IMR-90 (cell line): ENCODE results near the gene DDX50. TPM values are rescaled to one million over a fixed set of nuclear protein-coding genes. Genes with fewer than 3 reads are reported as not detected.

Experiments used
- ATAC-seq: fragments of 200-7000 bp; cut with Tn5 transposase; 2 replicates; pipeline ENCODE4 v1.9.1; 2020; ENCODE audit warnings: low read depth, mild to moderate bottlenecking, moderate library complexity
- BruUV-seq: library from RNA; stranded (reverse); fragments of 400-500 nt; replicated peaks from 2 replicates; lab custom pipeline; 2021; lab: Mats Ljungman, UMichigan
- CTCF ChIA-PET: fragments of 300-600 bp; formaldehyde crosslinking; extraction: SDS; loops from one replicate; lab custom pipeline; 2021; ENCODE audit warnings: antibody characterized with exemption; lab: Yijun Ruan, JAX
- POLR2A ChIA-PET: fragments of 300-600 bp; sonication (Branson Sonifier 250); formaldehyde crosslinking; loops from one replicate; lab custom pipeline; 2022; ENCODE audit warnings: antibody characterized with exemption; ENCODE audit not compliant: unreplicated experiment; lab: Charles Lee
- DNase-seq: peaks from one replicate; pipeline ENCODE4 v3.0.0; 2013
- H2AFZ ChIP-seq: replicated peaks from 2 replicates; pipeline ENCODE3; 2013; ENCODE audit warnings: low read length, mild to moderate bottlenecking; ENCODE audit not compliant: poor library complexity
- H2AK5ac ChIP-seq: 2 replicates; pipeline ENCODE4 v1.6.1; 2013; ENCODE audit warnings: low read depth, low read length, inconsistent platforms
- H2AK9ac ChIP-seq: replicated peaks from 2 replicates; pipeline ENCODE3; 2013; ENCODE audit warnings: mild to moderate bottlenecking, low read depth, low read length, moderate library complexity; ENCODE audit not compliant: poor library complexity
- H2BK120ac ChIP-seq: 2 replicates; pipeline ENCODE4 v1.6.1; 2013; ENCODE audit warnings: low read depth, low read length, inconsistent platforms
- H2BK15ac ChIP-seq: 3 replicates; pipeline ENCODE4 v1.6.1; 2013; ENCODE audit warnings: low read depth, low read length, inconsistent platforms
- H2BK20ac ChIP-seq: 2 replicates; pipeline ENCODE4 v1.6.1; 2013; ENCODE audit warnings: low read depth, mild to moderate bottlenecking, inconsistent platforms, low read length, moderate library complexity
- H2BK5ac ChIP-seq: 2 replicates; pipeline ENCODE4 v1.6.1; 2013; ENCODE audit warnings: mild to moderate bottlenecking, low read depth, low read length, inconsistent platforms; ENCODE audit not compliant: poor library complexity, severe bottlenecking
- H3K14ac ChIP-seq: replicated peaks from 2 replicates; pipeline ENCODE4 v1.6.1; 2013; ENCODE audit warnings: low read depth, low read length, inconsistent platforms
- H3K18ac ChIP-seq: 2 replicates; pipeline ENCODE4 v1.6.1; 2013; ENCODE audit warnings: low read depth, low read length, control low read depth
- H3K23ac ChIP-seq: 2 replicates; pipeline ENCODE4 v1.6.1; 2013; ENCODE audit warnings: low read depth, low read length, inconsistent platforms
- H3K27ac ChIP-seq: 2 replicates; pipeline ENCODE4 v1.5.1; 2013; ENCODE audit warnings: mild to moderate bottlenecking, control low read depth, low read length; ENCODE audit not compliant: insufficient read depth
- H3K27me3 ChIP-seq: 2 replicates; pipeline ENCODE4 v1.6.1; 2013; ENCODE audit warnings: low read length; ENCODE audit not compliant: control insufficient read depth, insufficient read depth
- H3K36me3 ChIP-seq: 2 replicates; pipeline ENCODE4 v1.6.1; 2013; ENCODE audit warnings: low read length, mixed read lengths; ENCODE audit not compliant: control insufficient read depth, insufficient read depth
- H3K4ac ChIP-seq: 2 replicates; pipeline ENCODE4 v1.6.1; 2013; ENCODE audit warnings: low read depth, low read length, inconsistent platforms
- H3K4me1 ChIP-seq: 2 replicates; pipeline ENCODE4 v1.6.1; 2013; ENCODE audit warnings: low read length, mixed read lengths; ENCODE audit not compliant: control insufficient read depth, insufficient read depth
- H3K4me2 ChIP-seq: 2 replicates; pipeline ENCODE4 v1.6.1; 2013; ENCODE audit warnings: low read depth, mild to moderate bottlenecking, control low read depth, low read length, moderate library complexity
- H3K4me3 ChIP-seq: 2 replicates; pipeline ENCODE4 v1.5.1; 2013; ENCODE audit warnings: low read depth, mild to moderate bottlenecking, control low read depth, low read length, moderate library complexity; ENCODE audit not compliant: insufficient read depth
- H3K56ac ChIP-seq: 2 replicates; pipeline ENCODE4 v1.6.1; 2013; ENCODE audit warnings: low read length, inconsistent platforms; ENCODE audit not compliant: insufficient read depth; ENCODE audit errors: extremely low read depth
- H3K79me1 ChIP-seq, 2 experiments: 2 replicates each; pipeline ENCODE4 v1.6.1; 2013; ENCODE audit warnings: low read length in 2 of 2, inconsistent platforms in 1 of 2, low read depth in 1 of 2
- H3K9ac ChIP-seq: 2 replicates; pipeline ENCODE4 v1.6.1; 2013; ENCODE audit warnings: low read depth, low read length, control low read depth
- H3K9me1 ChIP-seq: 2 replicates; pipeline ENCODE4 v1.6.1; 2013; ENCODE audit warnings: low read length, inconsistent platforms; ENCODE audit not compliant: insufficient read depth
- H3K9me3 ChIP-seq: 2 replicates; pipeline ENCODE4 v1.6.1; 2013; ENCODE audit warnings: low read length; ENCODE audit not compliant: control insufficient read depth, insufficient read depth
- H4K20me1 ChIP-seq: 2 replicates; pipeline ENCODE4 v1.6.1; 2013; ENCODE audit warnings: low read length, inconsistent platforms; ENCODE audit not compliant: insufficient read depth
- H4K5ac ChIP-seq: 2 replicates; pipeline ENCODE4 v1.6.1; 2013; ENCODE audit warnings: mild to moderate bottlenecking, low read depth, low read length, control low read depth
- H4K8ac ChIP-seq, 2 experiments: 2 replicates each; pipeline ENCODE4 v1.6.1; 2013; ENCODE audit warnings: low read depth in 2 of 2, low read length in 2 of 2, control low read depth in 1 of 2, inconsistent platforms in 1 of 2
- H4K91ac ChIP-seq: 2 replicates; pipeline ENCODE4 v1.6.1; 2013; ENCODE audit warnings: low read depth, low read length, inconsistent platforms; ENCODE audit not compliant: insufficient read depth
- BHLHE40 ChIP-seq: fragments of 150-350 bp; IDR thresholded peaks from 2 replicates; pipeline ENCODE4 v1.6.1; 2016; ENCODE audit warnings: mild to moderate bottlenecking, low read depth, low read length
- CEBPB ChIP-seq: IDR thresholded peaks from 2 replicates; pipeline ENCODE4 v1.6.1; 2012; ENCODE audit warnings: low read depth, low read length, improper control_type of control experiment
- MXI1 ChIP-seq: IDR thresholded peaks from 2 replicates; pipeline ENCODE4 v1.6.1; 2012; ENCODE audit warnings: low read depth, mild to moderate bottlenecking, low read length, moderate library complexity, borderline replicate concordance
- RCOR1 ChIP-seq: IDR thresholded peaks from 2 replicates; pipeline ENCODE4 v1.6.1; 2012; ENCODE audit warnings: mild to moderate bottlenecking, low read length, improper control_type of control experiment; ENCODE audit not compliant: insufficient replicate concordance
- SMC3 ChIP-seq: fragments of 150-350 bp; IDR thresholded peaks from 2 replicates; pipeline ENCODE4 v1.6.1; 2016; ENCODE audit warnings: low read depth, mild to moderate bottlenecking, antibody characterized with exemption, low read length, moderate library complexity
- WGBS, 2 experiments: methylation state at CpG; one replicate each; pipeline versions ENCODE4 v1.1.5 to v1.1.7; 2013; ENCODE audit warnings: missing lambda C conversion rate in 2 of 2; ENCODE audit not compliant: insufficient read length in 1 of 2; ENCODE audit errors: extremely low coverage in 2 of 2; 5-methylcytosine and 5-hydroxymethylcytosine counted together
- dilution Hi-C: fragments of 300-500 bp; cut with HindIII; formaldehyde crosslinking; loops from one replicate; pipeline ENCODE4 v1.14.3; 2018; ENCODE audit warnings: low sequenced_read_pairs; ENCODE audit not compliant: unreplicated experiment
- in situ Hi-C: fragments of 300-500 bp; cut with MboI; formaldehyde crosslinking; loops from 3 replicates; pipeline ENCODE4 v1.14.3; 2019; ENCODE audit warnings: low sequenced_read_pairs, inconsistent platforms, mixed read lengths
- intact Hi-C: fragments of 100-400 bp; cut with micrococcal nuclease; formaldehyde crosslinking; loops from 2 replicates; pipeline ENCODE4 v1.10.0; 2022
- polyA plus RNA-seq, 3 experiments: library from polyadenylated mRNA; depleted of rRNA; stranded (reverse); fragments of >200 nt; gene quantifications; 2 replicates each; pipeline ENCODE4 v1.2.3, GENCODE V29; 2012; ENCODE audit warnings: low replicate concordance in 1 of 3
- total RNA-seq: library from RNA; depleted of rRNA; stranded (reverse); fragments of >200 nt; gene quantifications from 2 replicates; pipeline ENCODE4 v1.2.3, GENCODE V29; 2012
- TF ChIP-seq, protein P1 (sequence below): conservative IDR thresholded peaks from 2 replicates; pipeline ENCODE4 v1.5.1; 2012; ENCODE audit warnings: mild to moderate bottlenecking, low read depth, low read length, improper control_type of control experiment

DDX50 gene
- total and polyA plus RNA-seq, 2 of the 4 experiments (the other 2 are of a cell fraction), result 31.1 to 55.7 TPM

- Histone ChIP-seq H3K9me1 (no peaks in the 10 kb centered on the region; the same call in 1 of the 2 replicates), H4K8ac (no peak overlapping the region)
- DNase-seq, result no peak
Observed at GRCh38 chr10:68877482-68878110, 23.5 kb upstream of the DDX50 start.

More at GRCh38 chr10:68877482-68878110, 23.5 kb upstream of the DDX50 start:
- H2AK9ac ChIP-seq, result no peak overlapping the region
- ChIA-PET CTCF (no interaction called here), POLR2A (no interaction called here)
- WGBS, 2 experiments, result no CpG with 5 or more reads among the region's 1 CpG
- no peak overlapping the region for H3K4me3 ChIP-seq
- peaks cover 1% of the 10 kb centered on the region; the same call in 1 of the 2 replicates for H3K4me1 ChIP-seq
- H4K91ac ChIP-seq, result no peak overlapping the region
- H3K9me3 ChIP-seq, result no peaks in the 10 kb centered on the region
- H4K20me1 ChIP-seq, result no peaks in the 10 kb centered on the region
- intact Hi-C loops (loop anchor here (5.0 kb wide), 1 partner anchor 75 kb away; no protein-coding TSS in a partner anchor), dilution Hi-C loops (no loop called here), in situ Hi-C loops (no loop called here)
- no peak overlapping the region for H3K4me2 ChIP-seq
- TF ChIP-seq SMC3 (no peak), RCOR1 (no peak), BHLHE40 (no peak), MXI1 (no peak), CEBPB (no peak)
- TF ChIP-seq, protein P1, sequence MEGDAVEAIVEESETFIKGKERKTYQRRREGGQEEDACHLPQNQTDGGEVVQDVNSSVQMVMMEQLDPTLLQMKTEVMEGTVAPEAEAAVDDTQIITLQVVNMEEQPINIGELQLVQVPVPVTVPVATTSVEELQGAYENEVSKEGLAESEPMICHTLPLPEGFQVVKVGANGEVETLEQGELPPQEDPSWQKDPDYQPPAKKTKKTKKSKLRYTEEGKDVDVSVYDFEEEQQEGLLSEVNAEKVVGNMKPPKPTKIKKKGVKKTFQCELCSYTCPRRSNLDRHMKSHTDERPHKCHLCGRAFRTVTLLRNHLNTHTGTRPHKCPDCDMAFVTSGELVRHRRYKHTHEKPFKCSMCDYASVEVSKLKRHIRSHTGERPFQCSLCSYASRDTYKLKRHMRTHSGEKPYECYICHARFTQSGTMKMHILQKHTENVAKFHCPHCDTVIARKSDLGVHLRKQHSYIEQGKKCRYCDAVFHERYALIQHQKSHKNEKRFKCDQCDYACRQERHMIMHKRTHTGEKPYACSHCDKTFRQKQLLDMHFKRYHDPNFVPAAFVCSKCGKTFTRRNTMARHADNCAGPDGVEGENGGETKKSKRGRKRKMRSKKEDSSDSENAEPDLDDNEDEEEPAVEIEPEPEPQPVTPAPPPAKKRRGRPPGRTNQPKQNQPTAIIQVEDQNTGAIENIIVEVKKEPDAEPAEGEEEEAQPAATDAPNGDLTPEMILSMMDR, result no peak
- no peak overlapping the region for H3K4ac ChIP-seq
- H2BK120ac ChIP-seq, result no peak overlapping the region
- no peak overlapping the region for H2AFZ ChIP-seq
- no peak overlapping the region for H3K18ac ChIP-seq
- no peak overlapping the region for H3K14ac ChIP-seq
- H3K27me3 ChIP-seq, result peaks cover 11% of the 10 kb centered on the region
- BruUV-seq, result no TSS peak
- no peak overlapping the region for H2AK5ac ChIP-seq
- H3K9ac ChIP-seq, result no peak overlapping the region
- no peaks in the 10 kb centered on the region for H3K79me1 ChIP-seq
- no peaks in the 10 kb centered on the region for H3K36me3 ChIP-seq
- no peak overlapping the region for H2BK15ac ChIP-seq
- H2BK5ac ChIP-seq, result no peak overlapping the region
- no peak overlapping the region for H2BK20ac ChIP-seq
- H3K23ac ChIP-seq, result no peak overlapping the region
- no peak overlapping the region for H3K27ac ChIP-seq
- H4K5ac ChIP-seq, result no peak overlapping the region
- ATAC-seq, result no peak
- H3K56ac ChIP-seq, result no peak overlapping the region
